Neural cell (in vitro differentiated cells): Measurements from ENCODE around the gene GPBAR1.

Source experiments
- EP300 ChIP-seq: fragments of 450-650 bp; conservative IDR thresholded peaks from 2 replicates; pipeline ENCODE4 v1.6.1; 2014; ENCODE audit warnings: antibody characterized with exemption, mild to moderate bottlenecking, moderate library complexity; ENCODE audit not compliant: poor library complexity, severe bottlenecking
- EZH2 ChIP-seq: fragments of 200-600, 300-800 bp; shearing (Covaris generic), sonication (generic); IDR thresholded peaks from 2 replicates; pipeline ENCODE4 v1.6.1; 2014; ENCODE audit warnings: antibody characterized with exemption, low read length, borderline replicate concordance, mild to moderate bottlenecking; ENCODE audit not compliant: insufficient read depth, poor library complexity, severe bottlenecking
- POLR2AphosphoS5 ChIP-seq: IDR thresholded peaks from 2 replicates; pipeline ENCODE4 v1.6.1; 2012
- TF ChIP-seq, protein P1 (sequence below): fragments of 450-650 bp; IDR thresholded peaks from 2 replicates; pipeline ENCODE4 v1.5.1; 2014; ENCODE audit warnings: antibody characterized with exemption, mild to moderate bottlenecking, moderate library complexity; ENCODE audit not compliant: poor library complexity, severe bottlenecking
- TF ChIP-seq, protein P2 (sequence below): IDR thresholded peaks from 2 replicates; pipeline ENCODE4 v1.6.1; 2012; ENCODE audit warnings: borderline replicate concordance

DNA sequence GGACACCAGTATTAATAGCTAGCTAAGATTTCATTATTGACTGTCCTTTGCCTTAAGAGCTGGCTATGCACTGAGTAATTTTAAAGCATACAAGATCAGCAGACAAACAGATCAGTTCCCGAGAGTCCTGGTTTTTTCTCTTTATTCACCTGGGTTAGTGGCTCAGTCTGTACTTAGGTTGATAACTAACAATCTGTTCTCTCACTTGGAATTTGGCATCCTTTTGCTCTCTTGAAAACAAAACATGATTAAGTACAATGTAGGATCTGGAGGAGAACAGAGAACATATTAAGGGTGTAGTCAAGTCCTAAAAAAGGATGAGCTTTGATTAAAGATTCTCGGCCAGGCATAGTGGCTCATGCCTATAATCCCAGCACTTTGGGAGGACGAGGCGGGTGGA lies 27.3 kb upstream of the GPBAR1 start:
- TF ChIP-seq, protein P1, sequence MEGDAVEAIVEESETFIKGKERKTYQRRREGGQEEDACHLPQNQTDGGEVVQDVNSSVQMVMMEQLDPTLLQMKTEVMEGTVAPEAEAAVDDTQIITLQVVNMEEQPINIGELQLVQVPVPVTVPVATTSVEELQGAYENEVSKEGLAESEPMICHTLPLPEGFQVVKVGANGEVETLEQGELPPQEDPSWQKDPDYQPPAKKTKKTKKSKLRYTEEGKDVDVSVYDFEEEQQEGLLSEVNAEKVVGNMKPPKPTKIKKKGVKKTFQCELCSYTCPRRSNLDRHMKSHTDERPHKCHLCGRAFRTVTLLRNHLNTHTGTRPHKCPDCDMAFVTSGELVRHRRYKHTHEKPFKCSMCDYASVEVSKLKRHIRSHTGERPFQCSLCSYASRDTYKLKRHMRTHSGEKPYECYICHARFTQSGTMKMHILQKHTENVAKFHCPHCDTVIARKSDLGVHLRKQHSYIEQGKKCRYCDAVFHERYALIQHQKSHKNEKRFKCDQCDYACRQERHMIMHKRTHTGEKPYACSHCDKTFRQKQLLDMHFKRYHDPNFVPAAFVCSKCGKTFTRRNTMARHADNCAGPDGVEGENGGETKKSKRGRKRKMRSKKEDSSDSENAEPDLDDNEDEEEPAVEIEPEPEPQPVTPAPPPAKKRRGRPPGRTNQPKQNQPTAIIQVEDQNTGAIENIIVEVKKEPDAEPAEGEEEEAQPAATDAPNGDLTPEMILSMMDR, result no peak
- TF ChIP-seq EP300 (no peak), POLR2AphosphoS5 (no peak), EZH2 (no peak)
- TF ChIP-seq, protein P2, sequence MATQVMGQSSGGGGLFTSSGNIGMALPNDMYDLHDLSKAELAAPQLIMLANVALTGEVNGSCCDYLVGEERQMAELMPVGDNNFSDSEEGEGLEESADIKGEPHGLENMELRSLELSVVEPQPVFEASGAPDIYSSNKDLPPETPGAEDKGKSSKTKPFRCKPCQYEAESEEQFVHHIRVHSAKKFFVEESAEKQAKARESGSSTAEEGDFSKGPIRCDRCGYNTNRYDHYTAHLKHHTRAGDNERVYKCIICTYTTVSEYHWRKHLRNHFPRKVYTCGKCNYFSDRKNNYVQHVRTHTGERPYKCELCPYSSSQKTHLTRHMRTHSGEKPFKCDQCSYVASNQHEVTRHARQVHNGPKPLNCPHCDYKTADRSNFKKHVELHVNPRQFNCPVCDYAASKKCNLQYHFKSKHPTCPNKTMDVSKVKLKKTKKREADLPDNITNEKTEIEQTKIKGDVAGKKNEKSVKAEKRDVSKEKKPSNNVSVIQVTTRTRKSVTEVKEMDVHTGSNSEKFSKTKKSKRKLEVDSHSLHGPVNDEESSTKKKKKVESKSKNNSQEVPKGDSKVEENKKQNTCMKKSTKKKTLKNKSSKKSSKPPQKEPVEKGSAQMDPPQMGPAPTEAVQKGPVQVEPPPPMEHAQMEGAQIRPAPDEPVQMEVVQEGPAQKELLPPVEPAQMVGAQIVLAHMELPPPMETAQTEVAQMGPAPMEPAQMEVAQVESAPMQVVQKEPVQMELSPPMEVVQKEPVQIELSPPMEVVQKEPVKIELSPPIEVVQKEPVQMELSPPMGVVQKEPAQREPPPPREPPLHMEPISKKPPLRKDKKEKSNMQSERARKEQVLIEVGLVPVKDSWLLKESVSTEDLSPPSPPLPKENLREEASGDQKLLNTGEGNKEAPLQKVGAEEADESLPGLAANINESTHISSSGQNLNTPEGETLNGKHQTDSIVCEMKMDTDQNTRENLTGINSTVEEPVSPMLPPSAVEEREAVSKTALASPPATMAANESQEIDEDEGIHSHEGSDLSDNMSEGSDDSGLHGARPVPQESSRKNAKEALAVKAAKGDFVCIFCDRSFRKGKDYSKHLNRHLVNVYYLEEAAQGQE, result no peak
